Esophagus squamous epithelium (tissue), 5 donors: ENCODE measurements around the gene PALD1. TPM values are rescaled to one million over a fixed set of nuclear protein-coding genes. Genes with fewer than 3 reads are reported as not detected.
"Not testable (repeated sequence)": the region's sequence is repeated elsewhere in the genome, so short reads cannot be mapped to it uniquely, and the experiment has no call there.

Experiments
- DNase-seq: peaks from one replicate; lab custom pipeline; 2025; lab: John Stamatoyannopoulos, UW
- H3K27ac ChIP-seq, 4 donors: fragments of 200-600 bp; sonication (generic); one replicate each; pipeline ENCODE4 v1.5.1; 2016 to 2019; ENCODE audit warnings: mild to moderate bottlenecking in 1 of 4
- H3K27me3 ChIP-seq, 4 donors: fragments of 200-600 bp; sonication (generic); 1 replicate in 3 of 4; 2 replicates in 1 of 4; pipeline versions ENCODE4 v1.5.1 to v1.6.0; 2017 to 2021; ENCODE audit warnings: antibody characterized with exemption in 1 of 4
- H3K36me3 ChIP-seq, 3 donors: fragments of 200-600 bp; sonication (generic); one replicate each; pipeline ENCODE4 v1.5.1; 2016 to 2019
- H3K4me1 ChIP-seq, 3 donors: fragments of 200-600 bp; sonication (generic); one replicate each; pipeline ENCODE4 v1.5.1; 2017 to 2019
- H3K4me3 ChIP-seq, 4 donors: fragments of 200-600 bp; sonication (generic); 1 replicate in 3 of 4; 2 replicates in 1 of 4; pipeline ENCODE4 v1.5.1; 2016 to 2019; ENCODE audit warnings: mild to moderate bottlenecking in 2 of 4, moderate library complexity in 1 of 4
- H3K9me3 ChIP-seq, 3 donors: fragments of 200-600 bp; sonication (generic); one replicate each; pipeline ENCODE4 v1.5.1; 2016 to 2019
- CTCF ChIP-seq, 6 experiments: fragments of 450-650 bp in 4 of 6; fragments of 200-600 bp in 2 of 6; sonication (generic) in 2 of 6; IDR thresholded peaks; one replicate each; pipeline ENCODE4 v1.5.1; 2016 to 2019; ENCODE audit warnings: antibody characterized with exemption in 6 of 6, mild to moderate bottlenecking in 4 of 6, moderate library complexity in 4 of 6
- POLR2A ChIP-seq, 4 donors: fragments of 450-650 bp; IDR thresholded peaks; one replicate each; pipeline ENCODE4 v1.6.1; 2017; ENCODE audit warnings: antibody characterized with exemption in 4 of 4, mild to moderate bottlenecking in 4 of 4, moderate library complexity in 3 of 4
- WGBS, 2 donors: methylation state at CpG; one replicate each; pipeline ENCODE4 v1.1.5; 2018; 5-methylcytosine and 5-hydroxymethylcytosine counted together
- intact Hi-C: fragments of 100-400 bp; cut with DNase I; formaldehyde crosslinking; loops from one replicate; pipeline ENCODE4 v1.15.0; 2022
- total RNA-seq, 4 donors: library from RNA; depleted of rRNA; stranded (reverse); fragments of >200 nt; gene quantifications; one replicate each; pipeline ENCODE4 v1.1.0, GENCODE V29; 2016
- donor health status: DM: yes; HTN: yes; CAD: no.

The PALD1 gene
- total RNA-seq, 4 donors from 2014 or later = 2.6 to 11.3 (median 4.5) TPM

- H3K4me1 ChIP-seq = no peaks in the 10 kb centered on the region
- intact Hi-C loops = no loop called here
- H3K4me3 ChIP-seq = no peak overlapping the region
- no peaks in the 10 kb centered on the region for H3K36me3 ChIP-seq
- H3K27ac ChIP-seq = peak overlapping the region in 2 of 4 donors; percentile 25 to 28
- 82 to 83% methylated on average over 3 to 4 of the region's 7 CpGs for WGBS, 2 donors
- H3K9me3 ChIP-seq = no peaks in the 10 kb centered on the region
- H3K27me3 ChIP-seq = no peaks in the 10 kb centered on the region
- TF ChIP-seq CTCF (IDR thresholded peaks at IDR 0.05) (no peak), POLR2A (IDR thresholded peaks at IDR 0.05) (no peak)
- DNase-seq = no peak
Measured at GRCh38 chr10:70603449-70603801, 124.9 kb downstream of the PALD1 start.

GRCh38 chr10:70604106-70604505 lies 125.5 kb downstream of the PALD1 start:
- Histone ChIP-seq H3K9me3 (no peaks in the 10 kb centered on the region), H3K4me3 (no peak overlapping the region), H3K4me1 (no peaks in the 10 kb centered on the region), H3K27me3 (no peaks in the 10 kb centered on the region), H3K27ac (peak overlapping the region in 1 of 4 donors; percentile 25), H3K36me3 (no peaks in the 10 kb centered on the region)
- TF ChIP-seq CTCF (IDR thresholded peaks at IDR 0.05) (no peak), POLR2A (IDR thresholded peaks at IDR 0.05) (no peak)
- intact Hi-C loops = no loop called here
- 78 to 83% methylated on average over 4 of the region's 4 CpGs for WGBS, 2 donors
- DNase-seq = no peak

GRCh38 chr10:70605161-70605560 lies 126.6 kb downstream of the PALD1 start:
- intact Hi-C loops = no loop called here
- 44 to 47% methylated on average over 2 of the region's 2 CpGs for WGBS, 2 donors
- DNase-seq = no peak
- Histone ChIP-seq H3K27me3 (no peaks in the 10 kb centered on the region), H3K9me3 (no peaks in the 10 kb centered on the region), H3K36me3 (no peaks in the 10 kb centered on the region), H3K4me3 (no peak overlapping the region), H3K4me1 (no peaks in the 10 kb centered on the region), H3K27ac (no peak overlapping the region)
- no peak for TF ChIP-seq POLR2A (IDR thresholded peaks at IDR 0.05)
- TF ChIP-seq CTCF (IDR thresholded peaks at IDR 0.05) = no peak

GRCh38 chr10:70607936-70608335 lies 129.4 kb downstream of the PALD1 start:
- Histone ChIP-seq H3K27ac (no peak overlapping the region), H3K4me1 (no peaks in the 10 kb centered on the region), H3K4me3 (no peak overlapping the region), H3K36me3 (no peaks in the 10 kb centered on the region), H3K9me3 (no peaks in the 10 kb centered on the region), H3K27me3 (no peaks in the 10 kb centered on the region)
- DNase-seq = no peak
- no peak for TF ChIP-seq CTCF (IDR thresholded peaks at IDR 0.05)
- no peak for TF ChIP-seq POLR2A (IDR thresholded peaks at IDR 0.05)
- WGBS, 2 donors = 79 to 83% methylated on average over 2 to 3 of the region's 4 CpGs
- intact Hi-C loops = no loop called here

- no peak overlapping the region for H3K4me3 ChIP-seq
- H3K4me1 ChIP-seq = peaks cover 0 to 15% (median 5%) of the 10 kb centered on the region in 3 donors
- no peak for DNase-seq
- no peak for TF ChIP-seq CTCF (IDR thresholded peaks at IDR 0.05)
- no peak for TF ChIP-seq POLR2A (IDR thresholded peaks at IDR 0.05)
- intact Hi-C loops = no loop called here
- no peaks in the 10 kb centered on the region for H3K27me3 ChIP-seq
- no peak overlapping the region for H3K27ac ChIP-seq
- H3K9me3 ChIP-seq = no peaks in the 10 kb centered on the region
- 63 to 73% methylated on average over 2 of the region's 2 CpGs for WGBS, 2 donors
- H3K36me3 ChIP-seq = no peaks in the 10 kb centered on the region
Measured at GRCh38 chr10:70613941-70614340, 135.4 kb downstream of the PALD1 start.

GRCh38 chr10:70614364-70614763 lies 135.8 kb downstream of the PALD1 start:
- H3K9me3 ChIP-seq, H3K4me3 ChIP-seq, H3K27me3 ChIP-seq, H3K27ac ChIP-seq, DNase-seq, intact Hi-C loops, H3K36me3 ChIP-seq: not testable (repeated sequence)
- peaks cover 0 to 15% (median 5%) of the 10 kb centered on the region in 3 donors for H3K4me1 ChIP-seq
- 63 to 88% methylated on average over 2 to 3 of the region's 3 CpGs for WGBS, 2 donors
